GM19467 (cell line): ENCODE results near the gene ZNF440.
"Not testable (repeated sequence)": the region's sequence is repeated elsewhere in the genome, so short reads cannot be mapped to it uniquely, and the experiment has no call there.

ENCODE experiments used
- ATAC-seq: cut with Tn5 transposase; IDR thresholded peaks from one replicate; pipeline ENCODE4 v1.9.1; 2021; ENCODE audit warnings: mild to moderate bottlenecking, moderate library complexity; ENCODE audit not compliant: unreplicated experiment

The ZNF440 gene

DNA sequence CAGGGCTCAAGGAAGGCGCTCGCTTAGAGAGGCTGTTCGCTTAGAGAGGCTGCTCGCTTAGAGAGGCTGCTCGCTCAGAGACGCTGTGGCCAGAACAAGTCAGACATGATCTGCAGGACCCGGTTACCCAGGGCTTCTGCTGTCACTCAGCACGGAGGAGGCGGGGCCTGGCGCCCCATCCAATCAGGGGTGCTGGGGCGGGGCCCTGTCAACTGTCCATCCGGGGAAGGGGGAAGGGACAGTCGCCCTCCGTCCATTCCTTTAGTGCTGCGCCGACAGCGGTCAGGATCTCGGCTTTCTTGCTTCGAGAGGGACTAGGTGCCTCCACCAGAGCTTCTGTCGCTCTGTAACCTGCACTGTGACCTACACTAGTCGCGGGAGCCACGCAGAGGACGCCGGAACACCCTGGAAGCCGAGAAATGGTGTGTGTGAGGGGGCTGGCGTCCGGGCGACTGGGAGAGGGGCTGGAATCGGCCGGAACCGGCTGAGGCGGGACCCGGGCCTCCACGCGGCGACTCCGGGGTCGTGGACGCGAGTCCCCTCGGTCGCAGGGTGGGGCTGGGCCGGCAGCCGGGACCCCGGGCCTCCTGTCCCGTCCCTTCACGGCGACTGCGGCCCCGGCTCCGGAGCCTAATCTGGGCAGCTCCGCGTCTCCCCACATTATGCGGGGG lies at the start of gene ZNF440:
Gene ZNF440 (plus strand): TSS at position 245 of the 671 bp plus-strand sequence. CDS start 175 bp downstream, at position 420.
- ATAC-seq: peak; percentile 97

DNA sequence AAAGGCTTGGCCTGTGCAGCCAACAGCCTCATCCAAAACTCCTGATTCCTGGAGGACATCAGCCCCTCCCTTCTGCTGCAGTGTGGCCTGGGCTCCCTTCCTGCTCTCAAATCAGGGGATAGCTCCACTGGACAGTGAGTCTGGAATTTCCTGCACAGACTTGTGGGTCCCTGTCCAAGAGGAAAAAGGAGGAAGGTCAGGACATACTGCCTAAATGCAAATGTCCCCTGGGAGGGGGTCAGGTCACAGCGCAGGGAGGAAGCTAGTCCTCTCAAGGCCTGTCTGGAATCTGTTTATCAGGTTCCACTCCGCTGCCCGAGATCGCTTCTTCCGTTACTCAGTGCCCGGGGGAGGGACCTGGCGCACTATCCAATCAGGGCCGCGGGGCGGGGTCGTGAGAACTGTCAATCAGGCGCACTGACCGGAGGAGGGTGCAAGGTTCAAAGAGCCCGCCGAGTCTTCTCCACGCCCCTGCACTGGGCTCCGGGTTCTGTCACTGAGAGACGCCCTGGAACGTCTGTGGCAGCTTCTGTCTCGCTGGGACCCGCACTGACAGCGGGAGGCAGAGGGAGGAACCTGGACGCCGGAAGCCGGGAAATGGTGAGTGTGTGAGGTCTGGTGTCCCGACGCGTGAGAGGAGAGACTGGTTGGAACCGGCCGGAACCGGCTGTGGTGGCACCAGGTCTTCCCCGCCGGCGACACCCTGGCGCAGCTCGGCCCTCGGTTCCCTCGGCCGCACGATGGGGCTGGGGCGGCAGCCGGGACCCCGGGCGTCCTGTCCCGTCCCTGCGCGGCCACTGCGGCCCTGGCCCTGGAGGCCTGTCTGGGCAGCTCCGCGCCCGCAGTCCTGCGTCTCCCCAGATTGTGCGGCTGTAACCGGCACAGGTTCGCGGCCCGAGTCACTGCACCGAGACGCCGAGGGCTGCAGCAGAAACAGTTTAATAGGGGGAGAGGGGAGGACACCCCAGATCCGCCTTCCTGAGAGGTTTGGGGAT lies 47.2 kb upstream of the ZNF440 start, which contains the start of gene ZNF441:
Gene ZNF441 (plus strand): TSS at position 404 of the 995 bp plus-strand sequence. CDS start 194 bp downstream, at position 598.
- peak; percentile 88 for ATAC-seq

DNA sequence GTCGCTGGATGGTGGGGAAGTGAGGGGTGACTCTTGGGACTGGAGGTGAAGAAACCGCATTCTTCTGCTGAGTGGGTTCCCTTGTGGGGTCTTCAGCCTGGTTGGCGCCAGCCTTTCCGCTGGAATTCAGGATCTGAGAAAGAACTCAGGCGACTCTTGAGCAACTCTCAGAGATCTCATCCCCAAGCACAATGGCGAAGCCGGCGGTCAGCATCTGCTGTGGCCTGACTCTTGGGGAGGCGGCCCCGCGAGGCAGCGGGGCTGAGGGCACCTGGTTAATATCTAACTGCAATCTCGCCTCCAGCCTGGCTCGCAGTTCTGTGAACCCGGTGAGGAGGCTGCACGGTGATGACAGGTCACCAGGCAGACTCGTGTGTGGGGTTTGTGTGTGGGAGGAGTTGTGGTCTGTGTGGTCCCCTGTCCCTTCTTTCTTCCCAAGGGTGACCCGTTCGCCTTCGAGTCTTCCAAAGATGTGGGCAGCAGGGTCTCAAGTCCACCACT lies 46.4 kb upstream of the ZNF440 start:
- ATAC-seq: peak; percentile 35

DNA sequence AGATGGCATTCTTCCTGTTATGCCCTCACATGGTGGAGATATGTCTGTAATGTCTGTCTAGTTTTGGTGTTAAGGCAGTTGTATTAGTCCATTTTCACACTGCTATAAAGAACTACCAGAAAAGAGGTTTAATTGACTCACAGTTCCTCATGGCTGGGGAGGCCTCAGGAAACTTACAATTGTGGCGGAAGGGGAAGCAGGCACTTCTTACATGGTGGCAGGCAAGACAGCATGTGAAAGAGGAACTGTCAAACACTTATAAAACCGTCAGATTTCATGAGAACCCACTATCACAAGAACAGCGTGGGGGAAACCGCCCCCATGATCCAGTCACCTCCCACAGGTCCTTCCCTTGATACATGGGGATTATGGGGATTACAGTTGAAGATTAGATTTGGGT lies 44.1 kb upstream of the ZNF440 start:
- no peak for ATAC-seq

GRCh38 chr19:11771520-11771919 lies 42.6 kb upstream of the ZNF440 start:
- ATAC-seq: not testable (repeated sequence)

DNA sequence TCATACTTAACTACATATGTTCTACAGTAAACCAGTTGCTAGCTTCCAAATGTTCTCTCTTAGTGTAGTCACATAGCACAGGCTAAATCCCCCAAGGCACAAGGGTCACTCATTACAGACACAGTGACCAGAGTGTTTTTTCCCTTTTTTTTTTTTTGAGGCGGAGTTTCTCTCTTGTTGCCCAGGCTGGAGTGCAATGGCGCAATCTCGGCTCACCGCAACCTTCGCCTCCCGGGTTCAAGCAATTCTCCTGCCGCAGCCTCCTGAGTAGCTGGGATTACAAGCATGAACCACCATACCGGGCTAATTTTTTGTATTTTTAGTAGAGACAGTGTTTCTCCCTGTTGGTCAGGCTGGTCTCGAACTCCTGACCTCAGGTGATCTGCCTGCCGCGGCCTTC lies 37.4 kb upstream of the ZNF440 start:
- not testable (repeated sequence) for ATAC-seq

DNA sequence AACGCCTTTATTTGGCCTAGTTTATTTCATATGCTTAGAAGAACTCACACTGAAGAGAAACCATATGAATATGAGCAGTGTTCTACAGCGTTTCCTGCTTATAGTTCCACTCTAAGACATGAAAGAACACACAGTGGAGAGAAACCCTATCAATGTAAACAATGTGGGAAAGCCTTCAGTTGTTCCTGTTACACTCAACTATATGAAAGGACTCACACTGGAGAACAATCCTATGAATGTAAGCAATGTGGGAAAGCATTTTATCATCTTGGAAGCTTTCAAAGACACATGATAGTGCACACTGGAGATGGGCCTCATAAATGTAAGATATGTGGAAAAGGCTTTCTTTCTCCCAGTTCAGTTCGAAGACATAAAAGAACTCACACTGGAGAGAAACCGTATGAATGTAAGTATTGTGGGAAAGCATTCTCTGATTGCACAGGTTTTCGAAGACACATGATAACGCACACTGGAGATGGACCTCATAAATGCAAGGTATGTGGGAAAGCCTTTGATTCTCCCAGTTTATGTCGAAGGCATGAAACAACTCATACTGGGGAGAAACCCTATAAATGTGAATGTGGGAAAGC lies 33.5 kb upstream of the ZNF440 start:
- no peak for ATAC-seq

DNA sequence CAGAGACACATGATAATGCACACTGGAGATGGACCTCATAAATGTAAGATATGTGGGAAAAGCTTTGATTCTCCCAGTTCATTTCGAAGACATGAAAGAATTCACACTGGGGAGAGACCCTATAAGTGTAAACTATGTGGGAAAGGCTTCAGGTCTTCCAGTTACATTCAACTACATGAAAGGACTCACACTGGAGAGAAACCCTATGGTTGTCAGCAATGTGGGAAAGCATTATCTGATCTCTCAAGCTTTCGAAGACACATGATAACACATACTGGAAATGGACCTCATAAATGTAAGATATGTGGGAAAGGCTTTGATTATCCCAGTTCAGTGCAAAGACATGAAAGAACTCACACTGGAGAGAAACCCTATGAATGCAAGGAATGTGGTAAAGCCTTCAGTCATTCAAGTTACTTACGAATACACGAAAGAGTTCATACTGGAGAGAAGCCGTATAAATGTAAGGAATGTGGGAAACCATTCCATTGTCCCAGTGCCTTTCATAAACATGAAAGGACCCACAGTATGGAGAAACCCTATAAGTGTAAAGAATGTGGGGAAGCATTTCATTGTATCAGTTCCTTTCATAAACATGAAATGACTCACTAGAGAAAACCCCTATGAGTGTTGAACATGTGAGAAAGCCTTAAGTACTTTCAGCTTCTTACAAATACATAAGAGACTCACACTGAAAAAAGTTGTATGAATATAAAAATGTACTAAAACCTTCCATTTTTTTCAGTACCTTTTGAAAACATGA lies 32.6 kb upstream of the ZNF440 start:
- no peak for ATAC-seq

DNA sequence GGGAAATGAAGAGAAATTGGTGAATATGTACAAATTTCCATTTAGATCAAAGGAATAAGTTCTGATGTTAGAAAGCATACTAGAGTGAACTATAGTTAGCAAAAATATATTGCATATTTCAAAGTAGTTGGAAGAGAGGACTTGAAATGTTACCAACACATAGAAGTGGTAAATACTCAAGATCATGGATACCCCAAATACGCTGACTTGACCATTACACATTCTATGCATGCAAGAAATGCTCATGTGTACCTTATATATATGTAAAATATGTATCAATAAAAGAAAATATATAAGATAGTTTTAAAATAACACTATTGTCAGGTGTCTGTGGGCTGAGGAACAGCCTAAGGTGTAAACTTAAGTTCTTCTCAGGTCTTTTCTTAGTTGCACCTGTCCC lies 30.3 kb upstream of the ZNF440 start:
- no peak for ATAC-seq

- ATAC-seq: no peak
Measured at GRCh38 chr19:11784356-11784755, 29.7 kb upstream of the ZNF440 start.

DNA sequence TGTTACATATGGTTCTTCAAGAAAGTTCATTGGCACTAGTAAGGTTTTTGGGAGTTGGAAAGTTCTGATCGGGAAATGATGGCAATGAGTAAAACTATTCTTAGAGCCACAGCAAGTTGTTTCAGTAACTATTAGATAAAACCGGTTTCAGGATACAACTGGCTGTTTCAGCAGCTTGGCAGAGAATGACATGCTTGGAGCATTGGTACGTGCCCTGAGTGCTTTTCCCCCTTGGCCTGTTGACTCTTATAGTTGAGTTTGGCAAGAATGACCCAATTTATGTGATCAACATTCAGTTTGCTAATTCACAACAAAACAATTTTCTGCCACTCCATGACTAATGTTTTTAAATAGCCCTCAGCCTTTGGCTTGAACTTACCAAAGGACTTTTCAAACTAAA lies 26.5 kb upstream of the ZNF440 start:
- no peak for ATAC-seq

GRCh38 chr19:11792942-11793341 lies 21.1 kb upstream of the ZNF440 start:
- ATAC-seq: no peak

GRCh38 chr19:11797491-11797890 lies 16.6 kb upstream of the ZNF440 start:
- no peak for ATAC-seq

GRCh38 chr19:11798391-11799330 lies 15.4 kb upstream of the ZNF440 start, which contains the start of gene ZNF491:
Gene ZNF491, plus strand, starts transcription at chr19:11798523. Its CDS starts 7,431 bp downstream, at chr19:11805954.
- ATAC-seq: peak; percentile 76

DNA sequence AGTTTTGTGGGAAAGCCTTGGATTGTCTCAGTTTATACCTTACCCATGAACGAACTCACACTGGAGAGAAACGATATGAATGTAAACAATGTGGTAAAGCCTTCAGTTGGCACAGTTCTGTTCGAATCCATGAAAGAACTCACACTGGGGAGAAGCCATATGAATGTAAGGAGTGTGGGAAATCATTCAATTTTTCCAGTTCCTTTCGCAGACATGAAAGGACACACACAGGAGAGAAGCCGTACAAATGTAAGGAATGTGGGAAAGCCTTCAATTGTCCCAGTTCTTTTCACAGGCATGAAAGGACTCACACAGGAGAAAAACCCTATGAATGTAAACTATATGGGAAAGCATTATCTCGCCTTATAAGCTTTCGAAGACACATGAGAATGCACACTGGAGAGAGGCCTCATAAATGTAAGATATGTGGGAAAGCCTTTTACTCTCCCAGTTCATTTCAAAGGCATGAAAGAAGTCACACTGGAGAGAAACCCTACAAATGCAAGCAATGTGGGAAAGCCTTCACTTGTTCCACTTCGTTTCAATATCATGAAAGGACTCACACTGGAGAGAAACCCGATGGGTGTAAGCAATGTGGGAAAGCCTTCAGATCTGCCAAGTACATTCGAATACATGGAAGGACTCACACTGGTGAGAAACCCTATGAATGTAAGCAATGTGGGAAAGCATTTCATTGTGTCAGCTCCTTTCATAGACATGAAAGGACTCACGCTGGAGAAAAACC lies 7.5 kb upstream of the ZNF440 start:
- no peak for ATAC-seq

DNA sequence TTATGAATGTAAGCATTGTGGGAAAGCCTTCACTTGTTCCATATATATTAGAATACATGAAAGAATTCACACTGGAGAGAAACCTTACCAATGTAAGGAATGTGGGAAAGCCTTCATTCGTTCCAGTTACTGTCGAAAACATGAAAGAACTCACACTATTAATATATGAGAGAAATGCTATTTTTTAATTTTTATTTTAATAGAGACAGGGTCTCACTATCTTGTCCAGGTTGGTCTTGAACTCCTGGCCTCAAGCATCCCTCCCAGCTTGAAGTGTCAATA lies 7.0 kb upstream of the ZNF440 start:
- ATAC-seq: no peak

GRCh38 chr19:11813703-11814028 lies 407 bp upstream of the ZNF440 start:
- ATAC-seq: peak; percentile 24

DNA sequence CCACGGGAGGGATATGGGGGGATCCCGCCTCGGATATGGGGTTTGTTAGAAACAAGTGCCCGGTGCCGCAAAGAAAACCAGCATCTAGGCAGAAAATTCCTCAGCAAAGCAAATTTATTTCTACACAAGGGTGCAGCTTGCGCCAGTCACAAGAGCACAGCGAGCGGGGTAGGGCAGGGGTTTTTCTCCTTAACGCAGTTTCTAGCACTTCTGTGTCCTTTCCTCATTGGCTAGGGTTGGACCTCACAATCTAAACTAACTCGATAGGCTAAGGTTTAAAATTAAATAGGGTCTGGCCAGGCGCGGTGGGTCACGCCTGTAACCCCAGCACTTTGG lies 595 bp downstream of the ZNF440 start:
- no peak for ATAC-seq

DNA sequence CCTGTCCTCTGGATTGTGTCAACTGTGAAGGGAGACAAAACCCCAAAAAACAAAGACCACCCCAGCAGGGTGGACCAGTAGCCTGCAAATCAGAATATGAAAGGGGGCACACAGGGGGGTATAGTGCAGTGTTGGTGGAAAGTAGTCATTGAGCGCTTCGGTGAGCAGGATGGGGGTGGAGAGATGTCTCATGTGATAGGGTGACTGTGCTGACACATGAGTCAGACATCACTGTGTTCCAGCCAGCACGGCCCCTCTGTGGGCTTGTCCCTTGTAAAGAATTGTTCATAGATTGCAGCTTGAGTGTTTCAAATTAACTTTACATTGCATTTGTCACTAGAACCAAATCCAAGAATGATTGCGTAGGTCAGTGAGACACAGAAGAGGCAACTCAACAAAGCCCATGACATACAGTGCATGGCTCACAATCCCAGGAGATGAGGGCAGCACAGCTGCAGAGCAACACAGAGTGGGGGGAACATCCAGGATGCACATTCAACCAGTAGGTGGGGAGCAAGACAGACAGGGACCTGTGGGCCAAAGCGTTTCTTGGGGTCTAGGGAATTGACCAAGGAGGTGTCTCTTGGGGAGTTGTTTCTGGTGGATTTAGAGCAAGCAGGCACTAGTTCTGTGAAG lies 7.5 kb downstream of the ZNF440 start:
- no peak for ATAC-seq
